Measurements from ENCODE around the gene SPINK1. TPM values are rescaled to one million over a fixed set of nuclear protein-coding genes. Genes with fewer than 3 reads are reported as not detected.

The SPINK1 gene
- total and polyA plus RNA-seq, 9 of the 15 experiments (the other 6 are each of a cell fraction or from before 2014, with no cell fraction given) = 0.45 to 2.2 (median 0.65) TPM; not detected in 1

DNA sequence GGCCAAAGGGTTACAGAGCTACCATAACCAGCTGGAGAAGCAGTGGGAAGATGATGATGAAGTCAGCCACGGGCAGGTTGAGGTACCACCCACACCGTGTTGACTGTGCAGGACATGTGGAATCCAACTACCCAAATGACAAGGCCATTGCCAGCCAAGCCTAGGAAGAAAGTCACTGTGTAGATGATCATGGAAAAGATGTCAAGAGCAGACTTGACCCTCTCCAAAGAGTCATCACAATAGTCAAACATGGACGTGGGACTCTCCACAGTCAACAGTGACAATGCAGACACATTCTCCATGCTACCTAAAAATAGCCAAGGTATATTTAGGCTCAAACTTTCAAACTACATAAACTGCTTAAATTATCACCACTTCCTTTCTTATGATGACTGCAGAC lies 20.9 kb upstream of the SPINK1 start:
- H3K4me1 ChIP-seq (replicated peaks in 1 of 2; ENCODE audit: control insufficient read depth in 2 of 2, insufficient read depth in 2 of 2, low read length in 2 of 2) = no peaks in the 10 kb centered on the region
- POLR2A ChIA-PET = no interaction called here
- 0% methylated on average over 3 of the region's 3 CpGs for WGBS (ENCODE audit: insufficient coverage, low coverage, missing lambda C conversion rate)
- no peaks in the 10 kb centered on the region for H4K20me1 ChIP-seq (replicated peaks; ENCODE audit: control insufficient read depth, insufficient read depth, low read length)
- BruUV-seq (replicated peaks) = no TSS peak
- H2AFZ ChIP-seq (ENCODE audit: low read depth, low read length) = no peak overlapping the region
- CTCF ChIA-PET (ENCODE audit: low intra/inter-chr PET ratio) = no interaction called here
- DNase-seq (ENCODE audit: extremely low read depth in 1 of 4, low spot score in 3 of 4) = no peak
- TF ChIP-seq ZNF644 (tag; IDR thresholded peaks at IDR 0.05; ENCODE audit: low read depth) = no peak
- no peak for TF ChIP-seq KAT7 (CRISPR knock-in tag; IDR thresholded peaks at IDR 0.05; ENCODE audit: borderline replicate concordance)
- TF ChIP-seq HMGN3 (IDR thresholded peaks at IDR 0.05; ENCODE audit: borderline replicate concordance, extremely low read depth, insufficient read length, low read depth, low read length) = no peak
- H3K4me2 ChIP-seq (ENCODE audit: insufficient read depth, low read length) = no peak overlapping the region
- intact Hi-C loops (cut with micrococcal nuclease) (loop anchor here (10.0 kb wide), 1 partner anchor 592 kb away; no protein-coding TSS in a partner anchor), in situ Hi-C loops (cut with MboI) (no loop called here)
- H3K36me3 ChIP-seq (ENCODE audit: control insufficient read depth, insufficient read depth, low read length) = no peaks in the 10 kb centered on the region
- FAIRE-seq = no peak
- no peaks in the 10 kb centered on the region for H3K9me3 ChIP-seq (replicated peaks; ENCODE audit: control insufficient read depth, insufficient read depth, low read depth, low read length)
- H3K9me1 ChIP-seq (ENCODE audit: control insufficient read depth, insufficient read depth, low read length) = no peaks in the 10 kb centered on the region
- no peak overlapping the region for H3K4me3 ChIP-seq
- H3K27ac ChIP-seq (ENCODE audit: extremely low read depth, low read depth, low read length) = no peak overlapping the region
- no peaks in the 10 kb centered on the region for H3K79me2 ChIP-seq (ENCODE audit: control insufficient read depth, insufficient read depth, low read length)
- no peak overlapping the region for H3K9ac ChIP-seq (ENCODE audit: insufficient read depth in 1 of 2, low read depth in 2 of 2, low read length in 2 of 2)
- no peak for ATAC-seq
- no peaks in the 10 kb centered on the region for H3K27me3 ChIP-seq (ENCODE audit: control insufficient read depth in 2 of 2, insufficient read depth in 2 of 2, low read length in 2 of 2)

DNA sequence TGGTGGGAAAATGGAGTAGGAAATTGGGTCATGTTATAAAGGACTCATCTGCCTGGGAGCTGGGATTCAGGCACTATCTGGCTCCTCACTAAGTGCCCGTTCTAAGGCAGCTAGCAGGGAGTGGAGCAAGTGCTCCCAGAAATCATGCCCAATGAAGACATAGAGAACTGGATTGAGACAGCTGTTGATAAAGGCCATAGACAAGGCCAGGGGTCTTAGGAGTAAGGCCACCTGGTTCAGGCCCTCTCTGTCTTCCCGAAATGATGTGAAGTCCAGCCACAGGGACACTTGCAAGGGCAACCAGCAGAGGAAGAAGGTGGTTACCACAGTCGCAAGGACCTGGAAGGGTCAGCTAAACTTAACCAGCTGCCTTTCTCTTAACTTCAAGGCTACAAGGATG lies 20.1 kb upstream of the SPINK1 start:
- Histone ChIP-seq H3K27me3 (ENCODE audit: control insufficient read depth in 2 of 2, insufficient read depth in 2 of 2, low read length in 2 of 2) (no peaks in the 10 kb centered on the region), H3K79me2 (ENCODE audit: control insufficient read depth, insufficient read depth, low read length) (no peaks in the 10 kb centered on the region), H4K20me1 (replicated peaks; ENCODE audit: control insufficient read depth, insufficient read depth, low read length) (no peaks in the 10 kb centered on the region), H3K4me2 (ENCODE audit: insufficient read depth, low read length) (no peak overlapping the region), H2AFZ (ENCODE audit: low read depth, low read length) (no peak overlapping the region), H3K9ac (ENCODE audit: insufficient read depth in 1 of 2, low read depth in 2 of 2, low read length in 2 of 2) (no peak overlapping the region), H3K36me3 (ENCODE audit: control insufficient read depth, insufficient read depth, low read length) (no peaks in the 10 kb centered on the region), H3K27ac (ENCODE audit: extremely low read depth, low read depth, low read length) (no peak overlapping the region), H3K9me1 (ENCODE audit: control insufficient read depth, insufficient read depth, low read length) (no peaks in the 10 kb centered on the region), H3K4me3 (no peak overlapping the region), H3K4me1 (replicated peaks in 1 of 2; ENCODE audit: control insufficient read depth in 2 of 2, insufficient read depth in 2 of 2, low read length in 2 of 2) (no peaks in the 10 kb centered on the region), H3K9me3 (replicated peaks; ENCODE audit: control insufficient read depth, insufficient read depth, low read depth, low read length) (no peaks in the 10 kb centered on the region)
- ChIA-PET CTCF (ENCODE audit: low intra/inter-chr PET ratio) (no interaction called here), POLR2A (no interaction called here)
- ATAC-seq (no peak), DNase-seq (ENCODE audit: extremely low read depth in 1 of 4, low spot score in 3 of 4) (no peak), FAIRE-seq (no peak)
- in situ Hi-C loops (cut with MboI) = no loop called here
- TF ChIP-seq HNRNPL (IDR thresholded peaks at IDR 0.05; ENCODE audit: low read depth, low read length) (no peak), L3MBTL2 (IDR thresholded peaks at IDR 0.05) (no peak), KDM1A (IDR thresholded peaks at IDR 0.05) (no peak), GTF2E2 (tag; IDR thresholded peaks at IDR 0.05) (no peak)
- intact Hi-C loops (cut with micrococcal nuclease) = loop anchor here (10.0 kb wide), 1 partner anchor 593 kb away; no protein-coding TSS in a partner anchor
- WGBS (ENCODE audit: insufficient coverage, low coverage, missing lambda C conversion rate) = 4% methylated on average over 3 of the region's 3 CpGs
- no TSS peak for BruUV-seq (replicated peaks)

All from K562 (cell line).